DOHH2 (cell line): Measurements from ENCODE around the gene REXO1.
"Not testable (repeated sequence)": the region's sequence is repeated elsewhere in the genome, so short reads cannot be mapped to it uniquely, and the experiment has no call there.

Experiments
- H3F3A ChIP-seq: fragments of 200-600 bp; sonication (generic), shearing (Covaris generic); 2 replicates; pipeline ENCODE4 v1.6.0; 2016; ENCODE audit warnings: antibody characterized with exemption, mild to moderate bottlenecking; ENCODE audit not compliant: control insufficient read depth, insufficient read depth
- H3K27ac ChIP-seq: fragments of 200-600 bp; sonication (generic); 2 replicates; pipeline ENCODE4 v1.5.1; 2014; ENCODE audit warnings: low read depth, mild to moderate bottlenecking, low read length, moderate library complexity
- H3K27me3 ChIP-seq: fragments of 200-600 bp; sonication (generic); 2 replicates; pipeline ENCODE4 v1.6.1; 2014; ENCODE audit warnings: mild to moderate bottlenecking, low read length, mixed read lengths; ENCODE audit not compliant: control insufficient read depth
- H3K36me3 ChIP-seq: fragments of 200-600 bp; sonication (generic); 2 replicates; pipeline ENCODE4 v1.6.1; 2014; ENCODE audit warnings: mild to moderate bottlenecking, low read length, moderate library complexity, mixed read lengths; ENCODE audit not compliant: control insufficient read depth
- H3K4me1 ChIP-seq: fragments of 200-600 bp; sonication (generic); 2 replicates; pipeline ENCODE4 v1.6.1; 2014; ENCODE audit warnings: mild to moderate bottlenecking, low read length, mixed read lengths; ENCODE audit not compliant: control insufficient read depth
- H3K4me2 ChIP-seq: fragments of 200-600 bp; sonication (generic); 2 replicates; pipeline ENCODE4 v1.6.0; 2014; ENCODE audit warnings: mild to moderate bottlenecking, low read length, moderate library complexity
- H3K4me3 ChIP-seq: fragments of 200-600 bp; sonication (generic); 2 replicates; pipeline ENCODE4 v1.5.1; 2014; ENCODE audit warnings: mild to moderate bottlenecking, low read length, mixed read lengths
- H3K79me2 ChIP-seq: fragments of 200-600 bp; sonication (generic); 2 replicates; pipeline ENCODE4 v1.6.1; 2014; ENCODE audit warnings: mild to moderate bottlenecking, low read length, mixed read lengths; ENCODE audit not compliant: control insufficient read depth
- H3K9me2 ChIP-seq: fragments of 200-600 bp; sonication (generic); replicated peaks from 2 replicates; pipeline ENCODE4 v1.6.1; 2014; ENCODE audit warnings: mild to moderate bottlenecking, low read length, mixed read lengths; ENCODE audit not compliant: control insufficient read depth
- H3K9me3 ChIP-seq: fragments of 200-600 bp; sonication (generic); 2 replicates; pipeline ENCODE4 v1.6.1; 2014; ENCODE audit warnings: antibody characterized with exemption, low read length, mixed read lengths; ENCODE audit not compliant: control insufficient read depth, insufficient read depth
- H4K20me1 ChIP-seq: fragments of 200-600 bp; sonication (generic); 2 replicates; pipeline ENCODE4 v1.6.0; 2014; ENCODE audit warnings: low read depth, mild to moderate bottlenecking, antibody characterized with exemption, low read length, moderate library complexity; ENCODE audit not compliant: control insufficient read depth, insufficient read depth
- CTCF ChIP-seq: fragments of 200-600 bp; sonication (generic); IDR thresholded peaks from one replicate; pipeline ENCODE4 v1.5.1; 2014; ENCODE audit warnings: antibody characterized with exemption, mild to moderate bottlenecking, low read depth, low read length; ENCODE audit not compliant: poor library complexity, severe bottlenecking
- EZH2phosphoT487 ChIP-seq: fragments of 200-600 bp; sonication (generic); IDR thresholded peaks from 2 replicates; pipeline ENCODE4 v1.6.1; 2017; ENCODE audit warnings: borderline replicate concordance, mild to moderate bottlenecking, antibody characterized with exemption, low read length, moderate library complexity, mixed read lengths

REXO1 gene

GRCh38 chr19:1880611-1881392 lies 32.5 kb upstream of the REXO1 start:
- H3K27me3 ChIP-seq, result no peaks in the 10 kb centered on the region
- no peak overlapping the region for H3K4me2 ChIP-seq
- TF ChIP-seq CTCF, result no peak
- TF ChIP-seq EZH2phosphoT487, result no peak
- no peak overlapping the region for H3K4me3 ChIP-seq
- no peaks in the 10 kb centered on the region for H3K9me3 ChIP-seq
- peaks cover 39% of the 10 kb centered on the region for H3K4me1 ChIP-seq
- peaks cover 54% of the 10 kb centered on the region for H3K79me2 ChIP-seq
- no peak overlapping the region for H3K27ac ChIP-seq
- H3K9me2 ChIP-seq, result no peaks in the 10 kb centered on the region
- peaks cover 26% of the 10 kb centered on the region for H4K20me1 ChIP-seq
- H3F3A ChIP-seq, result no peaks in the 10 kb centered on the region
- peaks cover 18% of the 10 kb centered on the region for H3K36me3 ChIP-seq

GRCh38 chr19:1879982-1880381 lies 31.7 kb upstream of the REXO1 start:
- H3K36me3 ChIP-seq, result peaks cover 23% of the 10 kb centered on the region
- not testable (repeated sequence) for H3K4me3 ChIP-seq, H3K9me3 ChIP-seq, H3K4me2 ChIP-seq, H3F3A ChIP-seq, H3K27ac ChIP-seq, H3K9me2 ChIP-seq, H3K27me3 ChIP-seq
- H3K79me2 ChIP-seq, result peaks cover 61% of the 10 kb centered on the region
- H4K20me1 ChIP-seq, result peaks cover 26% of the 10 kb centered on the region
- peaks cover 36% of the 10 kb centered on the region for H3K4me1 ChIP-seq

- peaks cover 28% of the 10 kb centered on the region for H3K36me3 ChIP-seq
- H3K27me3 ChIP-seq, H3K4me2 ChIP-seq, H3K27ac ChIP-seq, H3K4me3 ChIP-seq, H3F3A ChIP-seq, H3K9me3 ChIP-seq, H3K9me2 ChIP-seq: not testable (repeated sequence)
- peaks cover 22% of the 10 kb centered on the region; the same call in 1 of the 2 replicates for H4K20me1 ChIP-seq
- peaks cover 61% of the 10 kb centered on the region for H3K79me2 ChIP-seq
- H3K4me1 ChIP-seq, result peaks cover 33% of the 10 kb centered on the region
Observed at GRCh38 chr19:1878583-1878982, 30.3 kb upstream of the REXO1 start.

GRCh38 chr19:1877280-1877660 lies 29.0 kb upstream of the REXO1 start:
- H3K9me2 ChIP-seq, H3K27ac ChIP-seq, H3K27me3 ChIP-seq, H3K4me2 ChIP-seq, H3K4me3 ChIP-seq, H3F3A ChIP-seq, H3K9me3 ChIP-seq: not testable (repeated sequence)
- Histone ChIP-seq H3K36me3 (peaks cover 32% of the 10 kb centered on the region), H4K20me1 (peaks cover 12% of the 10 kb centered on the region; the same call in 1 of the 2 replicates), H3K79me2 (peaks cover 61% of the 10 kb centered on the region), H3K4me1 (peaks cover 21% of the 10 kb centered on the region)
